K562 (cell line): ENCODE measurements around the gene MCIDAS. TPM values are rescaled to one million over a fixed set of nuclear protein-coding genes. Genes with fewer than 3 reads are reported as not detected.
A peak's percentile ranks its signal among the peaks of the same experiment; 100 is the strongest.

Experiments used
- CTBP1 ChIP-seq: fragments of 450-650 bp; IDR thresholded peaks from 2 replicates; pipeline ENCODE4 v1.6.1; 2016; ENCODE audit warnings: borderline replicate concordance
- E2F6 ChIP-seq, 2 experiments: IDR thresholded peaks; 2 replicates each; pipeline ENCODE4 v1.6.1; 2011; ENCODE audit warnings: borderline replicate concordance in 1 of 2, control low read depth in 1 of 2, low read depth in 1 of 2, low read length in 1 of 2, mild to moderate bottlenecking in 1 of 2, mixed read lengths in 1 of 2, moderate library complexity in 1 of 2; ENCODE audit not compliant: insufficient read depth in 1 of 2, insufficient read length in 1 of 2, poor library complexity in 1 of 2, severe bottlenecking in 1 of 2; ENCODE audit errors: extremely low read depth in 1 of 2
- L3MBTL2 ChIP-seq: fragments of 450-650 bp; IDR thresholded peaks from 2 replicates; pipeline ENCODE4 v1.6.1; 2016; ENCODE audit warnings: mild to moderate bottlenecking, moderate library complexity
- PHF8 ChIP-seq: fragments of 200-600 bp; sonication (generic); IDR thresholded peaks from 2 replicates; pipeline ENCODE4 v1.6.1; 2012; ENCODE audit warnings: mixed run types, mild to moderate bottlenecking, inconsistent platforms, low read length, moderate library complexity, borderline replicate concordance
- SAP30 ChIP-seq: fragments of 200-600 bp; sonication (generic); IDR thresholded peaks from 2 replicates; pipeline ENCODE4 v1.6.1; 2012; ENCODE audit warnings: borderline replicate concordance, low read depth, mild to moderate bottlenecking, moderate library complexity, low read length, control low read depth, inconsistent platforms; ENCODE audit not compliant: insufficient read depth, poor library complexity, severe bottlenecking
- SIN3A ChIP-seq, 2 experiments: fragments of 150-350 bp in 1 of 2; IDR thresholded peaks; 2 replicates each; pipeline ENCODE4 v1.6.1; 2011 to 2016; ENCODE audit warnings: borderline replicate concordance in 2 of 2, low read depth in 2 of 2, low read length in 2 of 2, mild to moderate bottlenecking in 2 of 2, moderate library complexity in 2 of 2; ENCODE audit not compliant: control insufficient read depth in 1 of 2
- ZBTB40 ChIP-seq, 2 experiments: fragments of 450-650 bp in 1 of 2; sonication (generic) in 1 of 2; formaldehyde crosslinking in 1 of 2; IDR thresholded peaks; 2 replicates each; pipeline versions ENCODE4 v1.7.1 to v1.9.0; 2016 to 2022; ENCODE audit warnings: inconsistent platforms in 1 of 2, mild to moderate bottlenecking in 1 of 2, missing genetic modification reagents in 1 of 2
- ZNF3 ChIP-seq: fragments of 250-450 bp; sonication (Bioruptor Pico); IDR thresholded peaks from 2 replicates; pipeline ENCODE4 v1.5.0; 2021; ENCODE audit warnings: mild to moderate bottlenecking, moderate library complexity
- ZNF79 ChIP-seq: fragments of 250-450 bp; sonication (Bioruptor Pico); IDR thresholded peaks from 2 replicates; pipeline ENCODE4 v1.4.0; 2020; ENCODE audit warnings: low read depth, mild to moderate bottlenecking, moderate library complexity
- polyA plus RNA-seq, 8 experiments: library from polyadenylated mRNA; depleted of rRNA in 4 of 8; stranded (reverse) in 5 of 8; unstranded in 3 of 8; fragments of >200 nt; fragmentation: Nextera tagmentation in 2 of 8; fragmentation: Illumina TruSeq in 1 of 8; extraction: Ambion mirVana in 2 of 8; extraction: Trizol in 1 of 8; gene quantifications; 2 replicates each; pipeline versions ENCODE4 v1.2.1 to v1.2.3, GENCODE V29; 2011 to 2014; ENCODE audit warnings: inconsistent platforms in 1 of 8, missing spikeins in 1 of 8
- total RNA-seq, 7 experiments: library from RNA; depleted of rRNA in 6 of 7; stranded (reverse); fragments of >200 nt in 6 of 7; fragmentation: Illumina TruSeq in 2 of 7; extraction: Trizol in 2 of 7; gene quantifications; 2 replicates each; pipeline versions ENCODE4 v1.2.1 to v1.2.3, GENCODE V29; 2011 to 2021; ENCODE audit warnings: low replicate concordance in 1 of 7

The MCIDAS gene
- total and polyA plus RNA-seq, 9 of the 15 experiments (the other 6 are each of a cell fraction or from before 2014, with no cell fraction given), result 0.07 to 1.5 (median 0.69) TPM

GRCh38 chr5:55232985-55233928 lies 6.1 kb upstream of the MCIDAS start, which contains the start of gene CCNO (continued):
- TF ChIP-seq ZBTB40 (IDR thresholded peaks at IDR 0.05) (no peak), ZBTB40 (CRISPR knock-in tag; IDR thresholded peaks at IDR 0.05) (no peak), CTBP1 (peak; percentile 53; the same call in 1 of the 2 replicates), ZNF79 (no peak), SAP30 (peak; percentile 38), E2F6 (IDR thresholded peaks at IDR 0.05; ENCODE audit: borderline replicate concordance in 1 of 2, extremely low read depth in 1 of 2, insufficient read depth in 1 of 2, insufficient read length in 1 of 2, low read depth in 1 of 2, low read length in 1 of 2, poor library complexity in 1 of 2, severe bottlenecking in 1 of 2) (peak; percentile 39 to 76), L3MBTL2 (peak; percentile 59; the same call in 1 of the 2 replicates), PHF8 (peak; percentile 42; the same call in 1 of the 2 replicates), ZNF3 (CRISPR knock-in tag) (no peak), SIN3A (IDR thresholded peaks at IDR 0.05; ENCODE audit: borderline replicate concordance in 2 of 2, control insufficient read depth in 1 of 2, low read depth in 2 of 2, low read length in 2 of 2) (peak in 1 of 2 experiments; percentile 53; a peak in 1 of 4 replicates)
